ENCODE measurements around the gene MAPK11.
A peak's percentile ranks its signal among the peaks of the same experiment; 100 is the strongest.

MAPK11 gene

DNA sequence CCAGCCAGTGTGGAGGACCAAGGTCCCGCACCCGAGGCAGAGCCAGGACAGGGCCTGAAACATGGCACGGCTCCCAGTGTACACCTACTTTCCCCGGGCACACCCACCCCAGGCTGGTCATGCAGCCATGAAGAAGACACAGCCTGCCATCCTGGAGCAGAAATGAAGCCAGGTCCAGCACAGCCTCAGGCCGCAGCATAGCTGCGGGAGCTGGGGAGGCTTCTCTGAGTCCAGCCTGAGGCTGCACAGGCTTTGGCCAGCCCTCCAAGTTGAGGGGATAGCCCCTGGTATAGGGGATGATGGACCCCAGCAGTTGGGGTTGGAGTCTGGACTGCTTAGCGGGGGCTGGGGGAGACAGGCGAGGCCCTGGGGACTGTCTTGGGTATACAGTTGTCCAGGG lies 16.2 kb downstream of the MAPK11 start:
- no peak overlapping the region for H3K27ac ChIP-seq
- H3K4me3 ChIP-seq: no peak overlapping the region

DNA sequence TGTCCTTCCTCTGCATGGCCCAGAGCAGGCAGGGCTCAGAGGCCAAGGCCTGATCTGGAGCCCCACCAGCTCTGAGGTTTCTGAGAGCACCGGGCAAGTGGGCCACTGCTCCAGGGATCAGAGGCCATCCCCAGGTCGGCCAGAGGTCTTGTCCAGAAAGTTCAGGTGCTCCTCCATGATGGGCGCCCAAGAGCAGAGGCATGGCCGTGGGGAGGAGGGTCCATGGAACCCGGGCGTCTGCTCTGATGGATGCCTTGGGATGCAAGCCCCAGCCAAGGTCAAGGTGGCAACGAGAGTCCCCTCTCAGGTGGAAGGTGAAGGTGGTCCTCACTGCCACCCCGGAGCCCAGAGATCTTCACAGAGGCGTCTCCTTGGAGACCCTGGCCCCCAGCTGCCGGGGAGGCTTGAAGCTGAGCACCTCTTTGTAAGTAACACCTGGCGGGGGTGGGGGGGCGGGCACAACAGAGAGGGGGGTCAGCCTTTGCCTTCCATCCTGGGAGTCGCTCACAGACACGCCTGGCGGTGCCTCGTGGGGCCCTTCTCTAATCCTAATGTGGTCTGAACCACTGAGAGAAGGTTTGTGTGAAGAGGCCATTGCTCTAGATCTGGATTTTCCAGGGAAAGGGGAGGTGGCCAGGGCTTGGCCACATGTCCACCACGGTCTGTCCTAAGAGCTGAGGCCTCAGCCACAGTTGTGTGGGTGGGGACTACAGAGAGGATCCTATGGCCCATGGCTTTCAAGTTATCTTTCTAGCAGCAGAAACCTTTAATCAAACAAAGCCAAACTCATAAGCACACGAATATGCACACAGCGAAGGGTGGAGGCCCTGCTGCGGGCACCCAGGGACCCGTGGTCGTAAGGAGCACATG lies 16.9 kb downstream of the MAPK11 start:
- H3K27ac ChIP-seq: no peak overlapping the region

DNA sequence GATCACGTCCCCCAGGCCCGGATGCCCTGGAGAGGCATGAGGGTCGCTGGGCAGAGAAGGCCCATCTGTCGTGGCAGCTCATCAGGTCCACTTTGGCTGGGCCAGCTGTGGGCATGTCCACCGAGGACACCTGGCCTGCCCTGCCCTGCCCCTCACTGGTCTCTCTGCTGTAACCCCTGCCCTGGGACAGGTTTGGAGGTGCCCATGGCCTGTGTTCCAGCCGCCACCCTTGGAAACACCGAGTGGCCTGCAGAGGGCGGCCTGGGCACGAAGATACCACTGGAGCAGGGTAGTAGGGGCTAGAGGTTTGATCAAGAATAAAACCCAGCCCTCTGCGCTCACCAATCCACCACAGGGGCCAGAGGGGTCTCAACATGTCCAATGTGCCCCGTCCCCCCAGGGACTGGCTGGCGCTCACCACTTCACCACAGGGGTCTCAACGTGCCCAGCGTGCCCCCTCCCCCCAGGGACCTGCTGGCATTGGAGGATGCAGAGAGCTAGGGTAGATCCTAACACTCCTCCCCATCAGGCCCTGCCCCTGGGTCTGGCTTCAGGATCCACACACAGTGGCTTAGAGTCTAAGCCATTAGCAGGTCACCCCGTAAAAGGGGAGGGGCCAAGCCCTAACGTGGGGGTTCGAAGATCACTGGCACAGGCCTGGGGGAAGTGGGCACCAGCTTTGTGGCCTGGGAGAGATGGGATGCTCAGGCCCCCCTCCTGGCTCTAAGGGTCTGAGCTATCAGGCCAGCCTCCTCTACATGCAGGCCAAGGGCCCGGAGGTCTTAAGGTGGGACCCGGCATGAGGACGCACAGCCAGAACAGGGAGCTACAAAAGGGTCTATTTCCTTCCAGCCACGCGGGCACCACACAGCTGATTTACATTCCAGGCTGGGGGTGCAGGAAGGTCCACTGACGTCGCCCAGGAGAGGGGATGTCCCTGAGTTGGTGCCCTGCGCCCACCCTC lies 17.8 kb downstream of the MAPK11 start:
- Histone ChIP-seq H3K27ac (peak overlapping the region in 12 of 21 experiments; percentile 67 to 89 (median 80)), H3K4me3 (peak overlapping the region in 2 of 7 experiments; percentile 65 to 79)

More for the DNA sequence above, 16.9 kb downstream of the MAPK11 start:
- no peak overlapping the region for H3K4me3 ChIP-seq

DNA sequence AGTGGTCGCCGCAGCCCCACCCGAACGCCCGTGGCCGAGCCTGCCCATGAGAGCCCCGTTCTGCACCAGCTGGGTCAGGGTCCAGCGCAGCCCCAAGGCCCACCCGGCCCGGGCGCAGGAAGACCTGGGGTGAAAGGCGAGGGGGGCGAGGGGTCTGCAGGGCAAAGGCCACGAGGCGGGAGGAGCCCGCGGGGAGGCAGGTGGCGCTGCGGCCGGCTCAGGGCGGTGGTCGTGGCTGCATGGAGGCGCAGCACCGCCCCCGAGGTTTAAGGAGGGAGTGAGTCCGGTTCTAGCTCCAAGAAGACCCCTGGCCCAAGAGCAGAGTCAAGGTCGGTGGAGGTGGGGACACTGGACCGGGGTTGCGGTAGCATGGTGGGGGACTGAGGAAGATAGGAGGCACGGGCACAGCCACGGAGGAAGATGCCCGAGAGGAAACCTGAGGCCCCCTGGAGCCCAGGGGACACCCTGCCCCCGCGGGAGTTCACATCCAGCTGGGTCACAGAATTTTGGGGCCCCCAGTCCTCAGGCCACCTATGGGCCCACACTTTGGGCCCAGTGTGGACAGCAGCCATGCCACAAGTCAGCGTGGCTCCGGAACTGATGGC lies 18.6 kb downstream of the MAPK11 start:
- Histone ChIP-seq H3K4me3 (peak overlapping the region; percentile 51 to 79 (median 65)), H3K27ac (peak overlapping the region in 19 of 21 experiments; percentile 9 to 91 (median 80))

DNA sequence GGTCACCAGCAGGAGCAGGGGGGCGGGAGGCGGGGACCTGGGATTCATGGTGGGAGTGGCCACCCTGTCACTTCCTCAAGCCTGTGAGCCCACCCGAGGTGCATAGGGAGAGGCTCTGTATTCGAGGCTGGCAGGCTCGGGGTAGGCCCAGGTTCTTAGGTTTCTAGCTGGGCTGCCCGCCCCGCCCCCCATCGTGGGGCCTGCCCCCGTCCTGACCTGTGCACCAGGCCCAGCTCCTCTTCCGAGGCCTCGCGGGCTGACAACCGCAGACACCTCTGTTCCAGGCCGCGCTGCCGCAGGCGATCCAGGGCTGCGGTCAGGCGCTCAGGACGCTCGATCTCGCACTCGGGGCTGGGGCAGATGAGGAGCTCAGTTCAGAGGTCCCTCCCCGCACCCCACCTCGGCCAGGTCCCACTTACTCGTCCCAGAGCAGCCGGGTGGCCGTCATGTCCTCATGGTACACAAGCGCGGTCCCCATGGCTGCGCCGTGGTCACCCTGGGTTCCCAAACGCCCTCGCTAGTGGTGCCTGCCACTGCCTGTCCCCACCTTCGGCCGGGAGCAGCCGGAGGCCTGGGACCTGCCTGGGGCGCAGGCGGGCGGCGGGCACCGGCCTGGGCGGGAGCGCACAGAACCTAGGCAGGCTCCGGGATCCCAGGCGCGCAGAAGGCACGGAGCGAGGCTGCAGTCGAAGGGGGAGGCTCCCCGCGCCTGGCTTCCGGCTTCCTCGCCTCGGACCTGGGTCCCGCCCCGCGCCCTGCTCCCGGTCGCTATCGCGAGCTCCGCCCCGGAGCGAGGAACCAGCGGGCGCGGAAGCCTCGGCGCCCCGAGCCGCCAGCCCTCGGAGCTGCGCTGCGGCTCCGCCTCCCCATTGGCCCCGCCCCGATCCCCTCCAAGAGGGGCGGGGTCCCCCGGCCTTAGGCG lies 19.4 kb downstream of the MAPK11 start, which contains the start of gene HDAC10:
Gene HDAC10, minus strand, starts transcription at position 711 of the 922 bp plus-strand sequence. Its CDS starts 233 bp downstream, at position 478.
- H3K27ac ChIP-seq: peak within 1 kb of the TSS in 20 of 21 experiments; percentile 45 to 91 (median 78)
- peak within 1 kb of the TSS; percentile 51 to 79 (median 65) for H3K4me3 ChIP-seq

DNA sequence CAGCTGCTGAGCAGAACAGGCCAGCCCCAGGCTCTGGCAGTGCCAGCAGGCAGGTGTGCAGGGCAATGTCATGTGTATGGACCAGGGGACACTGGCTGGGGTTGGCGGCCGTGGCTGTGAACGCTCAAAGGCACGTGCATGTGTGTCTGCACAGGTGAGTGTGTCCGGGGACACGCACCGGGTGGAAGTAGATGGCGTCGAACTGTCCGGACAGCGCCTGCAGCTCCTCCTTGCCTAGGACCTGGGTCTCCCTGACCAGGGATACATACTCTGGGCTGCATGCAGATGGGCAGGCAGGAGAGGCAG lies 20.0 kb downstream of the MAPK11 start:
- peak overlapping the region; percentile 51 to 79 (median 65) for H3K4me3 ChIP-seq
- peak overlapping the region in 13 of 21 experiments; percentile 45 to 91 (median 81) for H3K27ac ChIP-seq

DNA sequence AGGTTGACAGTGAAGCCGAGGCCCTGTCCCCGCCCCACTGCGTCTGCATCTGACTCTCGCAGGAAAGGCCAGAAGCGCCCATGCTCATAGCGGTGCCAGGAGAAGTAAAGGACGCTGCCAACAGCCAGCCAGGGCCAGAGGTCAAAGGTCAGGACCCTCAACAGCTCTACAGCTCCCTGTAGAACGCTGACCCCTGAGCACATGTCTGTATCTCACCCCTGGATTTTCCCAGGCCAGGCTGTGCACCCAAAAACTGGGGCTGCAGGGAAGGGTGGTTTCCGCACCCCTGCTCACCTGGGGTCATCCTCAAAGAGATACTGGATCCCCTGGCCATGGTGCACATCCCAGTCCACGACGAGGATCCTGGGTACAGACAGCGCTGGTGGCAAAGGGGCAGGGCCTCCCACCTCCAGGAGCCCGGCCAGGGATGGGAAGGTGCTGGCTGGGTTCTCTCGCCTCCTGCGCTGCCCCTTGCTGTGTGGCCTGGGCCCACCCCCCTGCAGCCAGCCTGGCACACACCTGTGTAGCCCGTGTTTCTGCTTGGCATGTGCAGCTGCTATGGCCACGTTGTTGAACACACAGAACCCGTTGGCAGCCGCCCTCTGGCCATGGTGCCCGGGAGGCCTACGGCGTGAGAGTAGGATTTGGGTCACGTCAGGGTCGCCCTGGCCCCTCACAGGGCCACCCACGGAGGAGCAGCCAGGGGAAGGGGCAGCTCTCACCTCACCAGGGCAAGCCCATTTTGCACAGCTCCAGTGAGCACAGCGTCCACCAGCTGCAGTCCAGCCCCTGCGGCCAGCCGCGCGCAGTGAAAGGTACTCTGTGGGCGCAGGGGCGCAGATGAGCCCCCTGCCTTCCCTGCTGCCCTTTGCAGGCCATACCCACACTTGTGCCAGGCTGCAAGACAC lies 20.6 kb downstream of the MAPK11 start:
- Histone ChIP-seq H3K4me3 (peak overlapping the region in 3 of 7 experiments; percentile 51 to 72 (median 64)), H3K27ac (peak overlapping the region in 2 of 21 experiments; percentile 84 to 91)

DNA sequence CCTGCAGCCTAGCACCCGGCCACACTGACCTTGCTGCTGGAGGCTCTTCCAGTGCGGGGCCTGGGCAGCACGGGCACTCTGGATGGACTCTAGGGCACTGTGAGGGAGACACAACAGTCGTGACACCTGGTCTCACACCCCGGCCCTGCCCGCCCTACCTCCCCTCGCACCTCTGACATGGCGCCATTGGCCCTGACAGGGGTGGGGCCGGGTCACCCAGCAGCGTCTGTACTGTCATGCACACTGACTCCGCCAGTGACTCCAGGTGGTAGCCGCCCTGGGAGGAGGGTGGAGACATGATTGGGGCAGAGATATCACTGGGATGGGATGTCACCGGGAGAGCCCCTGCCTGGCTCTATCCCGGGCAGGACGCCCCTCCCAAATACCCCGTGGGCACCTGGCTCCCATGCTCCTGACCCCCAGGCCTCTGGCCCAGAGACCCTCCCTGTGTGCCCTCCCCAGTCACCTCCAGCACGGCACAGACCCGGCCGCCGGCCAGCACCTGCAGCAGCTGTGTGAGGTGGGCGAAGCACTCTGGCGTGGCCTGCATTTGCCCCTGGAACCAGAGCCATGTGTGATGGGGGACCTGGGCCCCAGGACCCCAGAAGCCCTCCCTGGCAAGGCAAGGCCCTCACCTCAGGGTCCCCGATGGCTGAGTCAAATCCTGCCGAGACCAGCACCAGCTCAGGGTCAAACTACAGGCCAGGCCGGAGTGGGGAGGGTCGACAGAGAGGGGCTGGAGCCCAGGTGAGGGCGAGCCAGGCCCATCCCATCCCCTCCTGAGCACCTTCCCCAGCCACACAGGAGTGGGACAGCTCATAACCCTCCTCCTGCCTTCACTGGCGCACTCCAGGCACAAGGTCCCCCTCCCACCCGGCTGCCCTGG lies 21.7 kb downstream of the MAPK11 start:
- no peak overlapping the region for H3K4me3 ChIP-seq

DNA sequence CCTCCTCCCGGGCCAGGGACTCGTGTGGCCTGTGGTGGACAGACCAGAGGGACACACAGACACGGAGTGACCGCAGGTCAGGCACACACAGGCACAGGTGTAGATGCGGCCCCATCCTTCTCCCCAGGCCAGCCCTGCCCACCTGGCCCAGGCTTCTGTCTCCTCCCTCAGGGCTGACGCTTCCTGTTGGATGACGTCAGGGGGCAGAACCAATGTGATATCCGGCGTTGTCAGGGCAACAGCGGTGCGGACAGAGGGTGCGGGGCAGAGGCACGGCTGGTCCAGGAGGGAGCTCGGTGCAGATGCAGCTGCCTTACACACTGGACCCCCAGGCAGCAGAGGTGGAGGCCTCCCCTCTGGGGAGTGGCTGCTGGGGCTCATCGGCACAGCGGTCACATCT lies 22.4 kb downstream of the MAPK11 start:
- Histone ChIP-seq H3K27ac (peak overlapping the region in 4 of 21 experiments; percentile 16 to 91 (median 40)), H3K4me3 (no peak overlapping the region)

More for the DNA sequence above, 21.7 kb downstream of the MAPK11 start:
- H3K27ac ChIP-seq: peak overlapping the region in 5 of 21 experiments; percentile 8 to 91 (median 31)

DNA sequence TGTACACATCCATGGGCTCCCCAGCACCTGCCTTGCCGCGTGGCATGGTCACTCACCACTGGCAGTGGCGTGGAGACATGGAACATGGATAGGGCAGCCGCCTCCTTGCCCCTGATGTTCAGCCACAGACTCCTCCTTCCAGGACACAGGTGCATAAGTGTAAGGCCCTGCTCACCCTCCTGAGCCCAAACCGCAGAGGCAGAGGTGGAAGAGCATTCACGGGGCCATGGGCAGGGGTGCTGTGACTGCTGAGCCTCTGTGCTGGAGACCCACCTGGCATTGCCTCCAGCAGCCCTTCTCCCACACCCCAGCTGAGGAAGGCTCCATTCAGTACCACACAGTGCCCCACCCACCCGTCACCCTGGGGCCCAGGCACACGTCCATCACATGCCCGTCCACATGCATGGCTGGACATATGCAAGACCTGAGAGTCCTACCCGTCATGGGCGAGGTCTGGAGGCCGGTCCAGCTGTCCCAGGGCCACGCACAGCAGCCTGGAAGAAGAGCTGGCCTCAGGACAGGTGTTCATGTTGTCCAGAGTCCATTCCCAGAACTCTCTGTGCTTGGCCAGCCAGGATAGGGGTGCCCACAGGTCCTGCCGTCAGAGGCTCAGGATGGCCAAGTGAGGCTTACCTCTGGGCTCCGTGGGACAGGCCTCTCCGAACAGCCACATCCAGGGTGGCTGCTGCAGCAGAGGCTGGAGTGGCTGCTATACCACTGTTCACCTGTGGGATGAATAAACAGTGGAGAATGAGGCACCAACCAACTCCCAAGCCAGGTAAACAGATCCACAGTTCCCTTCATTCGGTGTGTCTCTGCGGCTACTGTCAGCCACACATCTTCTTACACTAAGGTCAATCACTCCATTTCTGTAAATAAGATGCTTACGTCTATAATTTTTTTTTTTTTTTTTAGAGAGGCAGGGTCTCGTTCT lies 23.7 kb downstream of the MAPK11 start:
- Histone ChIP-seq H3K4me3 (peak overlapping the region in 1 of 7 experiments; percentile 86), H3K27ac (peak overlapping the region in 5 of 21 experiments; percentile 90 to 96 (median 92))

DNA sequence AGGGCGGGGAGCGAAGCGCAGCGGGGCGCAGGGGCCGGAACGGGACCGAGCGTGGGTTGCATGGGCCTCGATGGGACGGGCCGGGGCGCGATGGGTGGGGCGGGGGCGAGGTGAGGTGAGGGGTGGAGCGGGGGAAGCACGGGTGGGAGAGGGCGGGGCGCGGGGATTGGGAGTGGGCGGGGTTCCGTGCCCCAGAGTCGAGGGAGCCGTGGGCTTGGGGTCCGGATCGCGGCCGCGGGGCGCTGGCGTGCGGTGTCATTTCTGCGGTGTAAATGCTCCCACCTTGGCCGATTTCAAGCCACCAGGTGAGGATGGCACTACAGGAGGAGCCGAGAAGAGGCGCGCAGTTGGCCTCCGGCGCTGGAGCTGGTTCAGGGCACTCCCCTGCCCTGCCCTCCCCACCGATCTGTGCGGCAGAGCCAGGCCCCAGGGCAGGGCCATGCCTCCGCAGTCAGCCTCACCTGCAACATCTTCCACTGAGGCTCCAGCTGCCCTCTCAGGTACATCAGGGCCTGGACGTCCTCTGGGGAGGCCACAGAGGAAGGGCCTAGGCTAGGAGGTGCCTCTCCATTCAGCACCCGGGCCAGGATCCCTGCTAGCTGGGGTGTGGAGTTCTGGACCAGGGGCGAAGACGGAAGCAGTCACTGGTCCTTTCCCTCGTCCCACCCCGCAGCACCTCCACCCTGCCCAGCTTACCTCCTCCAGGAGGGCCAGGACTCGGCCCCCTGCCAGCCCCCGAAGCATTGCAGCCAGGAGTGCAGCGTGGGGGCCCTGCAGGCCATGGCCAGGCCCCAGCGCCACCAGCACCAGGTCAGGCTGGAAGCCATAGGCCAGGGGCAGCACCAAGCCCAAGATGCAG lies 24.7 kb downstream of the MAPK11 start:
- peak overlapping the region; percentile 54 to 92 (median 69) for H3K4me3 ChIP-seq
- peak overlapping the region; percentile 77 to 96 (median 92) for H3K27ac ChIP-seq

DNA sequence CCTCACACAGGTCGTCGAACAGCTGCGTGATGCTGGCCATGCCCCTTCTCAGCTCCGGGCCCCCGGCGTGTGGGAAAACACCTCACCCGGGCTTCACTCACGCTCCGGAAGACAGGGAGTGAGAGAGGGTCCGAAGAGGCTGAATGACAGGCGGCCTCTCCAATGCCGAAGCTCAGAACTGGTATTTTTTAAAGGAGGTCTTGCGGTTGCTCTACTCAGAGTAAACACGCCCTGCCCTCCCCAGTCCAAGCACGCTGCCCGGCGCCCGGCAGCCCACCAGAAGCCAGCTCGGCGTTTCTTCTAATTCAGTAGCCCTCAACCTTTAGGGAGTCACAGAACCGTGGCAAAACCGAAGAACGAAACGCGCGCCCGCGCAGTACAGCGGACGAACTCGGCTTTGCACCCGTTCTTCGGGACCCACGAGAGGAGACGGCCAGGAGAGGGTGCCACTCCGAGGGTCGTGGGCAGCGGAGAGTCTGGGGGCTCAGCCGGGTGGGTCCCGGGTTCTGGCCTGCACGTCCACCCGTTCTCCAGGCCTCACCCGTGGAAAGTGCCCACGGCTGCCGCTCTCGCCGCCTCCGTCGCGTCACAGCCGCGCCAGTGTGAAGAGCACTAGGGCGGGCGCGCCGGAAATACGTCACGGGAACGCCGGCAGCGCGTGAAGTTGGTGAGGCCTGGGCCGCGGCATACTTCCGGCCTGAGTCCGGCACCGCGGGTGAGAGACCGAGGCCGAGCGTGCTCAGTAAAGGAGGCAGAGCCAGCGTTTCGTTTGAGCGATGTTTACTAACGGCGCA lies 25.6 kb downstream of the MAPK11 start, which contains the start of gene TUBGCP6:
Gene TUBGCP6, minus strand, starts transcription at position 604 of the 794 bp plus-strand sequence. Its CDS starts 564 bp downstream, at position 40.
- Histone ChIP-seq H3K27ac (peak within 1 kb of the TSS; percentile 77 to 96 (median 92)), H3K4me3 (peak within 1 kb of the TSS; percentile 54 to 92 (median 69))

DNA sequence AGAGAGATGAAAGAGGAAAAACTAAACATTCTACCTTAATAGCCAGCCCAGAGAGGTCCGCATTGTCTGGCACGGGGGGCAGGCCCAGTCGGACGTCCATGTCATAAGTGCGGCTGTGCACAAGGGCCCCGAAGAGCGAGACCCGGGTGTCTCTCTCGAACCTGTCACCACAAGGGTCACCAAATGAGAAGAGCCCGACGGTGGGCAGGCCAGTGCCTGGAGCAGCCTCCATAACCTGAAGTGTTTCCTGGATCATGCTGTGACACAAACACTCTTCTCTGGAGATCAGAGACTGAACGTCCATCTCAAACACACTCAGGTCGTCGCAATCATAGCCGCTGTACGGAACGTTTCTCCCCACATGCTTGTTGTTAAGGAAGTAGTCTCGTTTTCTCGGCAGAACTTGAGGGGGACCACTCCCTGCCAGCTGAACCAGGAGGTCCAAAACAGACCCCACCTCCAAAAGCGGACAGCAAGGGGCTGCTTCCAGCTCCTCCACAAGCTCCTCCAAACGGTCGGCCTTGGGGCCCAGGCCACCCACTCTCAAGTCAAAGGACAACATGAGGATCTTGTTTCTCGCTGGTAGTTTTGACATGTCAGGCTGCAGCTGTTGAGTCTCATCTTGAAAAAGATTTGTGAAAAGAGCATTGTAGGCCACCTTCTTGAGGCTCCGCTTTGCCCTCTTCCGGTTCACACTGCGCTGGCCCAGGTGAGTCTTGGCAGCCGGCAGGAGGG lies 26.3 kb downstream of the MAPK11 start:
- H3K27ac ChIP-seq: peak overlapping the region; percentile 77 to 96 (median 92)
- H3K4me3 ChIP-seq: peak overlapping the region; percentile 54 to 92 (median 69)

Data from skin epidermis (tissue), 12 donors.